Prostate gland (tissue), 2 donors: ENCODE results near the gene PHOX2B.

Experiments used
- CTCF ChIP-seq, 4 experiments: fragments of 200-600 bp in 2 of 4; fragments of 450-650 bp in 2 of 4; sonication (generic) in 2 of 4; IDR thresholded peaks; 1 replicate in 3 of 4; 2 replicates in 1 of 4; pipeline ENCODE4 v1.5.1; 2016 to 2019; ENCODE audit warnings: antibody characterized with exemption in 4 of 4, mild to moderate bottlenecking in 2 of 4, moderate library complexity in 2 of 4
- POLR2A ChIP-seq: fragments of 450-650 bp; IDR thresholded peaks from one replicate; pipeline ENCODE4 v1.6.1; 2016; ENCODE audit warnings: antibody characterized with exemption, mild to moderate bottlenecking

- TF ChIP-seq POLR2A (no peak), CTCF (IDR thresholded peaks at IDR 0.05) (no peak)
Observed at GRCh38 chr4:41787931-41788330, 39.4 kb upstream of the PHOX2B start.
